Measurements from ENCODE around the gene FNIP2. TPM values are rescaled to one million over a fixed set of nuclear protein-coding genes. Genes with fewer than 3 reads are reported as not detected.

The FNIP2 gene
- total RNA-seq, 4 donors from 2014 or later: 48.9 to 75.8 (median 63.2) TPM

DNA sequence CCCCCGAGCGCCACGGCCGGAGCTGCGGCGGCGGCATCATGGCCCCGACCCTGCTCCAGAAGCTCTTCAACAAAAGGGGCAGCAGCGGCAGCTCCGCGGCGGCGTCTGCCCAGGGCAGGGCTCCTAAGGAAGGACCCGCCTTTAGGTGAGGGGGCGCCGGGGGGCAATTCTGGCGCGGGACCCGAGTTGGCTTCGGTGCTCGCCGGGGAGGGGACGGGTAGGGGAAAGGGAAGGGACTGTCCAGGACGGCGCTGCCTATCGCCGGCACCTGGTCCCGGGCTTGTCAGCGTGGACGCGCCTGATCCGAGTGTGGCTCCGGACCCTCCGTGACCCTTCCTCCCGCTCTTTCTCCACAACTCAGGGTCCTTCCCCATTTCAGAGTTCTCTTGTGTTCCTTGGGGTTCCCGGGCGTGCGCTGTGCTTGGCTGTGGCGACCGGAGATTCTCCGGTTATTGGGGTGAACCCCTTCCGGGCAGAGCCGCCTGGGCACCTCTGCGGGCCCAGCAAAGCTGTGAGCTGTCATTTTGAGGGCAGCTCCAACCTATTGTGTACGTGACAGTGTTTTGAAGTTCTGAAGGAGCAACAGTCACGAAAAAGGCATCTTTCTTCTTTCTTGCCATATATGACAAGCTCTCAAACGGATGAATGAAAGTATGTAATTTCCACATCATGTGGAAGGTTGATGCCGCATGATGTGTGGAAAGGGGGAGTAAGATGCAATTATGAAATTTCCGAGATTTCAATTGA is 522 bp downstream of the FNIP2 start:
- peak; percentile 41 to 44 for DNase-seq
- H3K4me1 ChIP-seq: peaks cover 10 to 17% of the 10 kb centered on the region in 2 donors
- H3K4me3 ChIP-seq (replicated peaks in 1 of 3): peak overlapping the region; percentile 19 to 83 (median 66)
- intact Hi-C loops (cut with DNase I): no loop called here
- no peaks in the 10 kb centered on the region for H3K27me3 ChIP-seq
- no peaks in the 10 kb centered on the region for H3K36me3 ChIP-seq
- WGBS, 2 donors: 3 to 4% methylated on average over 23 to 28 of the region's 49 CpGs
- H3K27ac ChIP-seq: peak overlapping the region; percentile 35 to 86 (median 85)
- H3K9me3 ChIP-seq: no peaks in the 10 kb centered on the region
- TF ChIP-seq POLR2A (IDR thresholded peaks at IDR 0.05): no peak
- TF ChIP-seq, protein P1, sequence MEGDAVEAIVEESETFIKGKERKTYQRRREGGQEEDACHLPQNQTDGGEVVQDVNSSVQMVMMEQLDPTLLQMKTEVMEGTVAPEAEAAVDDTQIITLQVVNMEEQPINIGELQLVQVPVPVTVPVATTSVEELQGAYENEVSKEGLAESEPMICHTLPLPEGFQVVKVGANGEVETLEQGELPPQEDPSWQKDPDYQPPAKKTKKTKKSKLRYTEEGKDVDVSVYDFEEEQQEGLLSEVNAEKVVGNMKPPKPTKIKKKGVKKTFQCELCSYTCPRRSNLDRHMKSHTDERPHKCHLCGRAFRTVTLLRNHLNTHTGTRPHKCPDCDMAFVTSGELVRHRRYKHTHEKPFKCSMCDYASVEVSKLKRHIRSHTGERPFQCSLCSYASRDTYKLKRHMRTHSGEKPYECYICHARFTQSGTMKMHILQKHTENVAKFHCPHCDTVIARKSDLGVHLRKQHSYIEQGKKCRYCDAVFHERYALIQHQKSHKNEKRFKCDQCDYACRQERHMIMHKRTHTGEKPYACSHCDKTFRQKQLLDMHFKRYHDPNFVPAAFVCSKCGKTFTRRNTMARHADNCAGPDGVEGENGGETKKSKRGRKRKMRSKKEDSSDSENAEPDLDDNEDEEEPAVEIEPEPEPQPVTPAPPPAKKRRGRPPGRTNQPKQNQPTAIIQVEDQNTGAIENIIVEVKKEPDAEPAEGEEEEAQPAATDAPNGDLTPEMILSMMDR (IDR thresholded peaks at IDR 0.05): no peak

DNA sequence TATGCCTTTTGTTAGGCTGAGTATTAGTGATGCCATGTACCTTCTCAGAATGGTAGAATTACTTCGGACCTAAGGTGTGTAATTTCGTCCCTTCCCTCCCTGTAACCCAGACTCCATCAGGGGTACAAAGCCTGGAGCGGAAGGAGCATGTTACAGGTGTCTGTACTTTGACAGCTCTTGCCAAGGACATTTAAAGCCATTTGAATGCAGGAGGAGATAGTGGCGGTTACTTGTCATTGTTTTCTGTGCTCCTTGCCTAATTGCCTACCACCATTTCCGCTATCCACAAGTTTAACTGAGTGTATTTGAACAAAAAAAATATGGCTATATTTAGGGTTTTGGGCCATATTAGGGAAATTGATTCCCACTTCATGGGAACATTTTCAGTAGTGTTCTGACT is 1.8 kb downstream of the FNIP2 start:
- WGBS, 2 donors: 90% methylated on average over 5 of the region's 5 CpGs
- Histone ChIP-seq H3K27ac (no peak overlapping the region), H3K4me3 (replicated peaks in 1 of 3) (no peak overlapping the region), H3K4me1 (peaks cover 10 to 28% of the 10 kb centered on the region in 2 donors), H3K9me3 (no peaks in the 10 kb centered on the region), H3K36me3 (no peaks in the 10 kb centered on the region), H3K27me3 (no peaks in the 10 kb centered on the region)
- no peak for DNase-seq
- intact Hi-C loops (cut with DNase I): loop anchor here (10.0 kb wide), 1 partner anchor 74 kb away; no protein-coding TSS in a partner anchor
- no peak for TF ChIP-seq POLR2A (IDR thresholded peaks at IDR 0.05)
- TF ChIP-seq, protein P1 (IDR thresholded peaks at IDR 0.05): no peak

DNA sequence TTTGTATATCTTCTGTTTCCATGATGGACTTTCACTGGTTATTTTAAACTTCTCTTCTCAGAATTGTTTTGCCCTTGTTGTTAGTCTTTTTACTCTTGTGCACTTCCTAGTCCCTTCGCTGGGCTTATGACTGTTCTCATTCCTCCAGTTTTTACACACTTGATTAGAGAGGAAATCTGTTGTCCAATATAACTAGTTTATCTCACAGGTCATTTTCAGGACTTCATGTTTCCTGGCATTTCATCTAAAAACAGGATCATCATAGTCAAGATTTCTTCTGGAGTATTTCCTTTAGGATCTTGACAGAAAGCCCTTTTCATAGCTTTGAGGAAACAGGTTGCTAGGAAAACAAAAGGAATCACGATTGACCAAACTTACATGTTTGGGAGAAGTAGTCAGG is 3.0 kb downstream of the FNIP2 start:
- WGBS, 2 donors: 63 to 68% methylated on average over 2 of the region's 2 CpGs
- Histone ChIP-seq H3K9me3 (no peaks in the 10 kb centered on the region), H3K4me3 (replicated peaks in 1 of 3) (no peak overlapping the region), H3K27me3 (no peaks in the 10 kb centered on the region), H3K4me1 (peaks cover 10 to 28% of the 10 kb centered on the region in 2 donors), H3K36me3 (no peaks in the 10 kb centered on the region), H3K27ac (no peak overlapping the region)
- DNase-seq: no peak
- TF ChIP-seq POLR2A (IDR thresholded peaks at IDR 0.05): no peak
- TF ChIP-seq, protein P1 (IDR thresholded peaks at IDR 0.05): no peak
- intact Hi-C loops (cut with DNase I): loop anchor here (10.0 kb wide), 1 partner anchor 73 kb away; no protein-coding TSS in a partner anchor

DNA sequence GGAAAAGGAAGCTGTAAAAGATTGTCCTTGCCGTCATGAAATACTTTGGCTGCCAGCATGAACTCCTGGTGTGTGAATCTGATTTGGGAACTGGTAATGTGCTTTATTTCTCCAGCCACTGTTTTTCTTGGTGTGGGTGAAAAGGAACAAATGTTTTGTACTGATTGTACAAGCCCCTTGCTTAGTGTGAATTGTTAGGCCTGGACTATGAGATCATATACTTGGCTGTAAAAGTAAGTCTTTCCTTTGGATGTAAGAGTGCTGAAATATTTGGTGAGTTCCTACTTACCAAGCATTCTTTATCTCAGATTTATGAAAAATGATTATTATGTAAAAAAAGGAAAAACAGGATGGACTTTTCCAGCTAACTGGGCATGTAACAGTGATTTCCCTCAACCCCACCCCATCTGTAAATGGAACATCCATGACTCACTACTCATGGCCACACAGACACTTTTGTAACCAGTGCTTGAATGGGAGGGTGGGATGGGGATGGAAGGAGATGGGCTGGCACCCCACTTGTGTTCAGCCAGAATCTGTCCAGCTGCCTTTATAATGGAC is 6.3 kb downstream of the FNIP2 start:
- intact Hi-C loops (cut with DNase I): loop anchor here (10.0 kb wide), 1 partner anchor 70 kb away; no protein-coding TSS in a partner anchor

More for the DNA sequence above, 6.3 kb downstream of the FNIP2 start:
- H3K4me1 ChIP-seq: peaks cover 4 to 32% of the 10 kb centered on the region in 2 donors
- H3K9me3 ChIP-seq: no peaks in the 10 kb centered on the region
- TF ChIP-seq, protein P1 (IDR thresholded peaks at IDR 0.05): no peak
- TF ChIP-seq POLR2A (IDR thresholded peaks at IDR 0.05): no peak
- H3K36me3 ChIP-seq: no peaks in the 10 kb centered on the region
- WGBS, 2 donors: 64 to 70% methylated on average over 1 of the region's 1 CpG
- no peak overlapping the region for H3K4me3 ChIP-seq (replicated peaks in 1 of 3)
- DNase-seq: no peak
- H3K27me3 ChIP-seq: no peaks in the 10 kb centered on the region
- H3K27ac ChIP-seq: peak overlapping the region in 2 of 3 donors; percentile 7 to 36
